Panc1 (cell line): ENCODE results near the gene KMT2E. TPM values are rescaled to one million over a fixed set of nuclear protein-coding genes. Genes with fewer than 3 reads are reported as not detected.

ENCODE experiments used
- ATAC-seq: fragments of 200-7000 bp; cut with Tn5 transposase; 2 replicates; pipeline ENCODE4 v1.9.1; 2020; ENCODE audit warnings: mild to moderate bottlenecking, moderate library complexity
- BruUV-seq: library from RNA; stranded (reverse); fragments of 400-500 nt; replicated peaks from 2 replicates; lab custom pipeline; 2021; lab: Mats Ljungman, UMichigan
- CTCF ChIA-PET: fragments of 300-600 bp; sonication (Branson Sonifier 250); formaldehyde crosslinking; loops from one replicate; lab custom pipeline; 2022; ENCODE audit warnings: antibody characterized with exemption; lab: Charles Lee
- POLR2A ChIA-PET: fragments of 300-600 bp; sonication (Branson Sonifier 250); formaldehyde crosslinking; loops from one replicate; lab custom pipeline; 2022; ENCODE audit warnings: antibody characterized with exemption; lab: Charles Lee
- DNase-seq: peaks from one replicate; pipeline ENCODE4 v3.0.0-alpha.2; 2010; ENCODE audit warnings: low read depth, low spot score
- H3K27ac ChIP-seq: 2 replicates; pipeline ENCODE4 v1.5.1; 2011; ENCODE audit warnings: mild to moderate bottlenecking, low read length, inconsistent platforms
- H3K27me3 ChIP-seq: fragments of 200-500 bp; sonication (Bioruptor generic); 2 replicates; pipeline ENCODE4 v1.6.0; 2014; ENCODE audit warnings: low read length, inconsistent platforms; ENCODE audit not compliant: control insufficient read depth, insufficient read depth
- H3K36me3 ChIP-seq: fragments of 200-500 bp; sonication (Bioruptor generic); 2 replicates; pipeline ENCODE4 v1.5.1; 2014; ENCODE audit warnings: inconsistent platforms, mild to moderate bottlenecking, low read length, moderate library complexity; ENCODE audit not compliant: control insufficient read depth, insufficient read depth
- H3K4me1 ChIP-seq: 2 replicates; pipeline ENCODE4 v1.5.1; 2011; ENCODE audit warnings: inconsistent platforms, mild to moderate bottlenecking, low read length, moderate library complexity; ENCODE audit not compliant: control insufficient read depth, insufficient read depth
- H3K4me3 ChIP-seq, 2 experiments: 2 replicates each; pipeline ENCODE4 v1.5.1; 2011 to 2012; ENCODE audit warnings: low read depth in 2 of 2, low read length in 2 of 2, mild to moderate bottlenecking in 2 of 2, inconsistent platforms in 1 of 2, moderate library complexity in 1 of 2
- H3K9me3 ChIP-seq: fragments of 200-500 bp; sonication (Bioruptor generic); 2 replicates; pipeline ENCODE4 v1.5.1; 2014; ENCODE audit warnings: low read depth, mild to moderate bottlenecking, inconsistent platforms, low read length, moderate library complexity; ENCODE audit not compliant: control insufficient read depth, insufficient read depth
- CTCF ChIP-seq: fragments of 450-650 bp; IDR thresholded peaks from 2 replicates; pipeline ENCODE4 v1.5.1; 2017; ENCODE audit warnings: mild to moderate bottlenecking
- POLR2AphosphoS5 ChIP-seq: IDR thresholded peaks from 2 replicates; pipeline ENCODE4 v1.6.1; 2012; ENCODE audit warnings: mild to moderate bottlenecking, low read depth, low read length, moderate library complexity
- SIN3A ChIP-seq: IDR thresholded peaks from 2 replicates; pipeline ENCODE4 v1.6.1; 2012; ENCODE audit warnings: low read depth, mild to moderate bottlenecking, low read length, moderate library complexity, borderline replicate concordance; ENCODE audit not compliant: insufficient read depth
- TCF7L2 ChIP-seq: IDR thresholded peaks from 2 replicates; pipeline ENCODE4 v1.6.1; 2011; ENCODE audit warnings: mild to moderate bottlenecking, low read depth, low read length, inconsistent platforms
- in situ Hi-C: cut with HindIII; loops from 2 replicates; pipeline ENCODE4 v1.10.0; 2016; ENCODE audit warnings: low sequenced_read_pairs, low pct_unique_long_range_greater_than_20kb
- intact Hi-C: fragments of 100-400 bp; cut with micrococcal nuclease; formaldehyde crosslinking; loops from one replicate; pipeline ENCODE4 v1.10.0; 2022; ENCODE audit not compliant: unreplicated experiment
- total RNA-seq: library from RNA; stranded (reverse); gene quantifications from one replicate; pipeline ENCODE4 v1.2.1, GENCODE V29; 2021; ENCODE audit not compliant: unreplicated experiment
- TF ChIP-seq, protein P1 (sequence below), 2 experiments: IDR thresholded peaks; 2 replicates each; pipeline ENCODE4 v1.6.1; 2011 to 2012; ENCODE audit warnings: low read depth in 2 of 2, control low read depth in 1 of 2, low read length in 1 of 2, mild to moderate bottlenecking in 1 of 2, moderate library complexity in 1 of 2; ENCODE audit not compliant: insufficient read depth in 1 of 2

The KMT2E gene
- total RNA-seq, 1 experiment from 2014 or later = 51.4 TPM

DNA sequence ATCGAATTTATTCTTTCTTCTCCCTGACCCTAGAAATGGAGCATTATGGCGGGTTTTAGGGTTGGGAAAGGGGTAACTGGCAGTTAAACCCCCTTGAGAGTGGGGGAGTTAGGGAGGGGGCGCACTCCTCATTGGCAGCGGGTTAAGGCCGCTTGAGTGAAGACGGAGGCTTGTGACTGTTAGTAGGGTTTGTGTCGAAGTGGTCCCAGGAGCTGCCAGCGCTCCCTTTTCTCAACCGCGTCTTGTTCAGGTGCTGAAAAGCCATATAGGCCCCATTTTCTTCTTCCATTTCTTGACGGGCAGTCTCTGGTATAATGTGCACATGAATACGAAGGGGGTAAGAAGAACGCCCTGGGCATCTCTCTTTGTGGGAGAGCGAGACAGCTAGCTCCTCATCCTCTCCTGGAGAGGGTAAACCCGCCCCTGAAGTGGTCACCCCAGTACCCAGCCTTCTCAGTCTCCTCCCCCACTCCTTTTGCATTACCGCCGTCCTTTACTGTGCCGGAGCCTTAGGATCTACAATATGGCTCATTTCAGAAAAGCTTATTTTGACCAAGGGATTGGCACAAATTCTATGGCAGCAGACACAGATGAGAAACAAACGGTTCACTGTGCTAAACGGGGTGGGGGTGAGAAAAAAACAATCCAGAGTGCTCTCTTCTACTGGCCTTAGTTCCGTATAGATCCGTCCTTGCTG, 836 bp downstream of the KMT2E start:
- intact Hi-C loops = no loop called here
- DNase-seq = peak; percentile 32
- CTCF ChIA-PET = no interaction called here

GRCh38 chr7:105015390-105015965, 1.5 kb downstream of the KMT2E start:
- POLR2A ChIA-PET = interaction anchor here (0.8 to 1.8 kb wide), 3 partner anchors 11 to 34 kb away, joined by 3 to 8 read pairs (median 4); no protein-coding TSS in a partner anchor
- CTCF ChIA-PET = no interaction called here
- no peak for ATAC-seq
- BruUV-seq = TSS peak; percentile 54
- Histone ChIP-seq H3K4me1 (peaks cover 14% of the 10 kb centered on the region), H3K27me3 (no peaks in the 10 kb centered on the region), H3K9me3 (no peaks in the 10 kb centered on the region), H3K27ac (peak overlapping the region; percentile 99), H3K36me3 (peaks cover 18% of the 10 kb centered on the region), H3K4me3 (peak overlapping the region; percentile 92 to 93)
- DNase-seq = no peak
- TF ChIP-seq, protein P1, sequence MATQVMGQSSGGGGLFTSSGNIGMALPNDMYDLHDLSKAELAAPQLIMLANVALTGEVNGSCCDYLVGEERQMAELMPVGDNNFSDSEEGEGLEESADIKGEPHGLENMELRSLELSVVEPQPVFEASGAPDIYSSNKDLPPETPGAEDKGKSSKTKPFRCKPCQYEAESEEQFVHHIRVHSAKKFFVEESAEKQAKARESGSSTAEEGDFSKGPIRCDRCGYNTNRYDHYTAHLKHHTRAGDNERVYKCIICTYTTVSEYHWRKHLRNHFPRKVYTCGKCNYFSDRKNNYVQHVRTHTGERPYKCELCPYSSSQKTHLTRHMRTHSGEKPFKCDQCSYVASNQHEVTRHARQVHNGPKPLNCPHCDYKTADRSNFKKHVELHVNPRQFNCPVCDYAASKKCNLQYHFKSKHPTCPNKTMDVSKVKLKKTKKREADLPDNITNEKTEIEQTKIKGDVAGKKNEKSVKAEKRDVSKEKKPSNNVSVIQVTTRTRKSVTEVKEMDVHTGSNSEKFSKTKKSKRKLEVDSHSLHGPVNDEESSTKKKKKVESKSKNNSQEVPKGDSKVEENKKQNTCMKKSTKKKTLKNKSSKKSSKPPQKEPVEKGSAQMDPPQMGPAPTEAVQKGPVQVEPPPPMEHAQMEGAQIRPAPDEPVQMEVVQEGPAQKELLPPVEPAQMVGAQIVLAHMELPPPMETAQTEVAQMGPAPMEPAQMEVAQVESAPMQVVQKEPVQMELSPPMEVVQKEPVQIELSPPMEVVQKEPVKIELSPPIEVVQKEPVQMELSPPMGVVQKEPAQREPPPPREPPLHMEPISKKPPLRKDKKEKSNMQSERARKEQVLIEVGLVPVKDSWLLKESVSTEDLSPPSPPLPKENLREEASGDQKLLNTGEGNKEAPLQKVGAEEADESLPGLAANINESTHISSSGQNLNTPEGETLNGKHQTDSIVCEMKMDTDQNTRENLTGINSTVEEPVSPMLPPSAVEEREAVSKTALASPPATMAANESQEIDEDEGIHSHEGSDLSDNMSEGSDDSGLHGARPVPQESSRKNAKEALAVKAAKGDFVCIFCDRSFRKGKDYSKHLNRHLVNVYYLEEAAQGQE (IDR thresholded peaks at IDR 0.05; ENCODE audit: insufficient read depth in 1 of 2, low read depth in 2 of 2, low read length in 1 of 2) = no peak
- no peak for TF ChIP-seq CTCF
- TF ChIP-seq SIN3A = no peak
- TF ChIP-seq TCF7L2 = no peak
- no peak for TF ChIP-seq POLR2AphosphoS5
- intact Hi-C loops (no loop called here), in situ Hi-C loops (no loop called here)

More for the DNA sequence above, 836 bp downstream of the KMT2E start:
- H3K9me3 ChIP-seq = no peaks in the 10 kb centered on the region
- no peaks in the 10 kb centered on the region for H3K27me3 ChIP-seq
- no TSS peak for BruUV-seq
- H3K4me3 ChIP-seq = peak overlapping the region; percentile 92 to 93
- POLR2A ChIA-PET = interaction anchor here (0.8 to 1.8 kb wide), 3 partner anchors 10 to 34 kb away, joined by 3 to 8 read pairs (median 4); no protein-coding TSS in a partner anchor
- peak overlapping the region; percentile 99 for H3K27ac ChIP-seq
- TF ChIP-seq TCF7L2 (peak; percentile 55; the same call in 1 of the 2 replicates), POLR2AphosphoS5 (peak; percentile 42; the same call in 1 of the 2 replicates), SIN3A (0 out of 2 replicates have a peak, but pooled peaks have one; percentile 45), CTCF (no peak)
- TF ChIP-seq, protein P1 (IDR thresholded peaks at IDR 0.05; ENCODE audit: insufficient read depth in 1 of 2, low read depth in 2 of 2, low read length in 1 of 2) = no peak
- H3K4me1 ChIP-seq = peaks cover 19% of the 10 kb centered on the region
- ATAC-seq = no peak
- in situ Hi-C loops = no loop called here
- peaks cover 18% of the 10 kb centered on the region for H3K36me3 ChIP-seq
